GM18502 (cell line): ENCODE measurements around the gene GNAT1.
"Not testable (repeated sequence)": the region's sequence is repeated elsewhere in the genome, so short reads cannot be mapped to it uniquely, and the experiment has no call there.

Experiments
- ATAC-seq: cut with Tn5 transposase; IDR thresholded peaks from one replicate; pipeline ENCODE4 v1.9.1; 2021; ENCODE audit warnings: mild to moderate bottlenecking; ENCODE audit not compliant: unreplicated experiment, poor library complexity

The GNAT1 gene

DNA sequence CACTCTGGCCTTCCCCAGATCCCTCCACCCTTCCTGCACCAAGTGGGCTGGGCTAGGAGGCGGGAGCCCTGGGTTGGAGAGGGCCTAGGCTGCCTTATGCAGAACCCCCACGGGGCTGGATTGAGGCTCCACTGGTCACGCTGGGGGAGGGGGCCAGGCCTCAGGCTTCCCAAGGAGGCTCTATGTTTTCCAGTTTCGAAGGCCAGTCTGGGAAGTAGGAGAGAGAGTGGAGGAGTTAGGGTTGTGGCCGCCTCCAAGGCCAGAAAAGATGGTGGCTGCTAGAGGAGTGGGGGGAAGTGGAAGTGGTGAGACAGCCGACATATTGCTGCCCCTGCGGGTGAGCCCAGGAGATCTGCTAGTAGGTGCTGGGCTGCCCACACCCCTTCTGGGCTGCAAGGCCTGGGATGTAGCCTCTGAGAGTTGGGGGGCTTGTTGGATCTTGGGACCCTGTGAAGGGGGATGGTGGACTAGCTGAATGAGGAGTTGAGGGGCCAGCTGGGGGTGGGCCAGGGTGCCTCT is 45.8 kb downstream of the GNAT1 start:
- no peak for ATAC-seq

DNA sequence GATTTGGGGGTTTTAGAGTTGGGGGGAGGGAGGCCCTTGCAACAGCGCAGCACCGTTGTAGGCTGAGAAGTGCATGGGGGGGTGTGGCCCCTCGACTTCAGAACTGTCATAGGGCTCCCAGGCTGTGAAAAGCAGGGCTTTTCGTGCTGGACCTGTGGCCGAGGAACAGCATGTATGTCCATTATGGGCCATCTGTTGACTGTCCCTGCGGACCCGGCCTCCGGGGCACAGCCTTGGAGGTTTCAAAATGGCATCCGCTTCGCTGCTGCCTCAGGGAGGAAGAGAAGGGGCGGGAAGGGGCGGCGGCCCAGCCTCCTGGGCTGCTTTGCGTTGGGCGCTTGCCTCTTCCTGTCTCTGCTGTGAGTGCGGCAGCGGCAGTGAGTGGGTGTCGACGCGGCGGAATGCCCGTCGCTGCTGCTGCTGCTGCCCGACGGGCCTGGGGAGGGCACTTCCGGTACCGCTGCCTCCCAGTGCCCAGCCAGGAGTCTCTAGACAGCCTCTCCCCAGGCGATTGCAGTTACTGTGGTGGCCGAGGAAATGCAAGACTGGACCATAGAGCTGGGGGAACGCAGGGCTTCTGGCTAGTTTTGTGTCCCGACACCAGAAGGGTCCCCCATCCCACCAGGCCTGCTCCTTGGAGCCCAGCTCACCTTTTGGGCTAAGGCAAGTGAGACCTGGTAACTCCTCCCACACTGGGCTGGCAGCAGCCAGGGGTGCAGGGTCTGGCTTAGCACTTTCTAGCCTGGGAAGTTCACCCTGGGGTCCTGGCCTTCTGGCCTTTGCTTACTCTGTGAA is 46.5 kb downstream of the GNAT1 start:
- ATAC-seq: peak; percentile 26

DNA sequence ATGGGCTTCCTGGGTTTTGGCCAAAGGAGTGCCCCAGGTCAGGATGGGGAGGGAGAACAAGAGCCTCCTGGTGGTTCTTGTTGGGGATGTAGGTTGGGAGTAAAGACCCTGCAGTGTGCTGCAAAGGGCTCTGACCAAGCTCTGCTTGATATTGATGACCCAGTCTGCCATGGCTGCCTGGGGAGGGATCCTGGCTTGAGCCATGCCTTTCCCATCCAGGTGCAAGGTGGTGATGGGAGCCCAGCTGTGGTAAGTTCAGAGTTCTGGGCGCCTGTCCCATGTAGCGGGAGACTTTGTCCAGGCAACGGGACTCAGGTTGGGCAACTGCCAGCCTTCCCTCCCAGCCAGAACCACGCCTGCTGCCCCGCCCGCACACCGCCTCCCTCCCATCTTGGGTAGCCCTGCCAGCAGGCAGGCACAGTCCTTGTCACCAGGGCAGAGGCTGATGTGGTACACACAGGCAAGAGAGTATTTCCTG is 47.2 kb downstream of the GNAT1 start:
- ATAC-seq: no peak

DNA sequence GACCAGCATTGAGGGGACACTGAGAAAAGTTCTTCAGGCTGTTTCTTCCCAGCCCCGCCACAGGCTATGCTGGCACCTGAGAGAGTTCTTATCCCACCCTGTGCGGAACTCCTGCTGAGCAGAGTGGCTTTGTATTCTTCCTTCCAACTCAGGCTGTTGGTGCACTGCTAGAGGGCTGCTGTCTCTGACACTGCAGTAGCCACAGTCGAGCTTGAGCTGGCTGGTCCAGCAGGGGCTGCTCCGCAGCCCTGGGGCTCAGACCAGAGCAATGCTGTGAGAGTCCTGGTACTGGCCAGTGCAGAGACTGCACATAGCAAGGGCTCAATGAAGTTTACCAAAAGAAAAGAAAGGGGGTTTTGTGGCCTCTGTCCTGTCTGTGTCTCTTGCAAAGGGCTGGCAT is 48.2 kb downstream of the GNAT1 start:
- no peak for ATAC-seq

DNA sequence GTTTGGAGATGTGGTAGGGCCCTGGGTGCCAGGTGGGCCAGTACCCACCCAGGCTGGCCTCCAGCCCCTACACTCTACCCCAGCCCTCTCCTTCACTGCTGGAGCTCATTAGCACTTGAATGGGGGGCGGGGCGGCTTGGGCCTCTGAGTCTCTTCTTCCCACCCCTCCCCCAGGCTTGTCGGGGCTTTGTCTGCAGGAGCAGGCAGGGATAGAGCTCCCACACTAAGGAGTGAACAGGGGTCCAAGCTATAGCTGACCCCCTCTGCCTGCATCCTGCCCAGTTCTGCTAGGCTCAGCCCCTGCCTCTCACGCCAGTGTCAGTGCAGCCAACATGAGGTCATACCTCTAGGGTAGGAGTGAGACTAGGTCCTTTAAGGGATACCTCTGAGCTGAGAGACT is 49.8 kb downstream of the GNAT1 start:
- ATAC-seq: no peak

DNA sequence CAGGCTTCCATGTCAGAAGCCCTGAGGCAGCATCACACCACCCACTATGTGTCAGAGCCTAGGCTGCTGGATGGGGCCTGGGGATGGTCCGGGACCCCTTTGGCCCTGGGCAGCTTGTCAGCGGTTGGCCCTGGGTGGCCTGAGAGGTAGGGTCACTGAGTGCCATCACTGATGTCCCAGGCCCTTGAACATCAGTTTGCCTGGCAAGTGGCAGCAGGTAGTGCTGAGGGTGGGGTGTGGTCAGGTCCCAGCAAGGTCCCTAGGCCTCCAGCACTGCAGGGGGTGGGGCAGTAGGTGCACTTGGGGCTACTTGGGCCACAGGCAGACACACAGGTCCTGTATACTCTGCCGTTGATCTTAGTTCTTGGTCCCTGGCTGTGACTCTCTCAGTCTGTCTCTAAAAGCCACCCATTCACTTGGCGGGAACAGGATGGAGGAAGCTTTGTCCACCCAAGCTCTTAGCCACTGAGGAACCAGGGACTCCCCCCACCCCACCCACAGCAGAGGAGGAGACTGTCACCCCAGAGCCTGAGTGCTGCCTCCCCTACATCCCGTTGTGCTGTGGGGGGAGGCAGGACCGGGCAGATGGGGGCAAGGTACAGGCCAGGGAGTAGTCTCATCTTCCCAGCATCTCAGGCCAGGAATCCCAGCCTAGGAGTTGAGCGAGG is 50.4 kb downstream of the GNAT1 start:
- no peak for ATAC-seq

DNA sequence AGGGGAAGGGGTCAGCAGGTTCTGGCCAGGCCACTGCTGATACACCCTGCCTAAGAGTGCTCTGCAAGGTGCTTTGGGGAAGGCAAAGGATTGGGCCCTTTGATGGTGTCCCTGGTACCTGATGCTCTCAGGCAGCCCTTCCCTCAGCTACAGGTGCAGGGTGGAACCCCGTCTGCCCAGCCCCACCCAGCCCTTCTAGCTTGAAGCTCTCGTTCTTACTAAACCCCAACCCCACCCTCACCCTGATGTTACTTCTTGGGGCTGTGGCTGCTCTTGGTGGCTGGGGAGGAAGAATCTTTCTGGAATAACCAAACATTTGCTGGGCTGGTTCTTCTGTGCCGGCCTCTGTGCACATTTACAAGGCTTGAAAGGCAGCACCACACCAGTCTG is 51.0 kb downstream of the GNAT1 start:
- no peak for ATAC-seq

DNA sequence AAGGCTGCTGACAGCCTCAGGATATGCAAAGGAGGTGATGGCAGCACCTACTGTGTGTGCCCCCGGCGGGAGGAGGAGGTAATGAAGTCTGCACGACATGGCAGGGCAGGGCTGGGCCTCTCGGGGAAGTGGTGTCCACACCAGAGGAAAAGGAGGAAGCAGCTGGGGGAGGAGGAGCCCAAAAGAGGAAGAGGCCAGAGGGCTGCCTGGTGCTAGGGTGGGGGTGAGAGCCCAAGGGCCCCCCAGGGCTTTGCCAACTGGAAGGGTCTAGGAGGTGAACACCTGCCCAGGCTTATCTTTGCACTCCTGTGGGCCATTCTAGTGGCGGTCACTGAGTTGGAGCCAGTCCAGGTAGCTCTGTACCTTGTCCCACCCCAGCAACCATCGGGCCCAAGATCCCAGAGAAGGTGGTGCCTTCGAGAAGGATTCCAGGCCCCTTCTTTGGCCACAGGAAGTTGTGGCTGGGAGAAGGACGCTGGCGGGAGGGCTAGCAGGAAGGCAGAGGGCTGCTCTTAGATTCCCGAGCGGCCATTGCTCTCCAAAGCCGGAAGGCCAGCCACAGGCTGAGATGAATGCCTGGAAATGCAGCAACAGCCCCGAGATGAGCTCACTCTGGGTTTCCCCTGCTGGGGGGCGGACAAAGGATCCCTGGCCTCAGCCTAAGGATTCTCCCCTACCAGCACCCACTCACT is 51.6 kb downstream of the GNAT1 start:
- ATAC-seq: no peak

DNA sequence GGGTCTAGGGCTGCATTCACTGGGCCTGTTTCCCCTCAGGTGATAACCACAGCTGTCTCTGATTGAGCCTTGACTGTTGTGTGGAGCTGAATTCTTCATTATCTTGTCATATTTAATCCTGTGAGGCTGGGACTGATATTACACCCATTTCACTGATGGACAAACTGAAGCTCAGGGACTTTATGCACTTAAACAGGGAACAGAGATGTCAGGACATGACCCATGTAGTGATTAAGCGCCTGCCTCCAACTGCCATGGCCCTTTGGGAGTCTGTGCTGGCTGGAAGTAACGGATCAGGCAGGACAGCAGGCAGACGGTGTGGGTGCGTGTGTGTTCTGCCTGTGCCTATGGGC is 52.1 kb downstream of the GNAT1 start:
- no peak for ATAC-seq

DNA sequence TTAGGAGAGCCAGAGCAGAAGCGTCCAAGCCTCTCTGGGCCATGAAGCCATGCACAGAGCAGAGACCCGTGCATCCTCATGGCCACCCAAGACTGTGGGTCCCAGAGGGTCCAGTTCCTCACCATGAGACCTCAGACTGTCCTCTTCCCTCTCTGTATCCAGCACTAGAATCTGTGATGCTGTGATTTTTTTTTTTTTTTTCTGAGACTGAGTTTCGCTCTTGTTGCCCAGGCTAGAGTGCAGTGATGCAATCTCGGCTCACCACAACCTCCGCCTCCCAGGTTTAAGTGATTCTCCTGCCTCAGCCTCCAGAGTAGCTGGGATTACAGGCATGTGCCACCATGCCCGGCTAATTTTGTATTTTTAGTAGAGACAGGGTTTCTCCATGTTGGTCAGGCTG is 53.4 kb downstream of the GNAT1 start:
- not testable (repeated sequence) for ATAC-seq

DNA sequence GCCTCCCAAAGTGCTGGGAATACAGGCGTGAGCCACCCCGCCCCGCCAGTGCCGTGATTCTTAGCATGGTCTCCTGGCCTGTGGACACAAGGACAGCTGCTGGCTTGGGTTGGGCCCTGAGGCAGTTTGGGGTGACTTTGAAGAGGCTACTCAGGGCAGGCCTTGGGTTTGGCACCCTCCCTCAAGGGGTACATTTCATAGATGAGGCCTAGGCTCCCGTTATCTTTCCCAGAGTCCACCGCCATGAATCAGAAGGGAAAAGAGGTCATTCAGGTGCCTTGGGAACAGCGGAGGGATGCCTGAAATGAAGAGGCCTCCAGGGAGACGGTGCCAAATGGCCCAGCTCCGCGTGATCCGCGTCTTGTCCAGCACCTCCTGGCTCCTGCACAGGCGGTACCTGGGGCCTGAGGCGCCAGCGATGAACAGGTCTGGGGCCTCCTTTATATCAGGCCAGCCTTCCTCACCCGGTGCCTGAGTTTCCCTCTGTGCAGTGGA is 53.9 kb downstream of the GNAT1 start:
- no peak for ATAC-seq

DNA sequence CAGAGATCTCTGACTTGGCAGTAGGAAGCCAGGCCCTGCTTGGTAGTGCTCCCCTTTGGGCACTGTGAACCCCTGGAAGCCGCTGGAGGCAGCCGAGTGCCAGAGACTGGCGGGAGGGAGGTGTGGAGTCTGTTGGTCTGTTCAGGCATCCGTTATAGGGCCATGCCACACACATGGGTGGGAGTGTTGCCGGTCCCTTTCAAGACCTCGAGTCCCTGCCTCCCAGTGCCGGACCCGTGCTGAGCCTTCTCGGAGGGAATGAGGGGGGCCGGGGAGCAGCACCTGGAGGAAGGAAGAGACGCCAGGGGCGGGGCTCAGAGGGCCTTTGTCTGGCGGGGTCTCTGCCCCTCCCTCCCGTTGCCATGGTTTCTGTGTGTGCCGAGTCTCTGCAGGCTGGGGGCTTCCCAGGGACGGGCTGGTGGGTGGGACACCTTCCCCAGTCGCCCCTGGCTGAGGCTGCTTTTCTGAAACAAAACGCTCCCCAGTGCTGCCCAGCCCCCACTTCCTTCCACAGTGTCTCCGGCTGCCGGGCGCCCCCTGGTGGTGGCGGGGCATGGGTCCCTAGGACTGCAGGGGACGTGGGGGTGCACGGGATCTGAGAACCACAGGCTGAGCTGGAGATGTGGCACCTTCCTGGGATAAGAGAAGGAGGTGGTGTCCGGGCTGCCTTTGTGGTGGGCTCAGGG is 54.6 kb downstream of the GNAT1 start:
- ATAC-seq: peak; percentile 68

DNA sequence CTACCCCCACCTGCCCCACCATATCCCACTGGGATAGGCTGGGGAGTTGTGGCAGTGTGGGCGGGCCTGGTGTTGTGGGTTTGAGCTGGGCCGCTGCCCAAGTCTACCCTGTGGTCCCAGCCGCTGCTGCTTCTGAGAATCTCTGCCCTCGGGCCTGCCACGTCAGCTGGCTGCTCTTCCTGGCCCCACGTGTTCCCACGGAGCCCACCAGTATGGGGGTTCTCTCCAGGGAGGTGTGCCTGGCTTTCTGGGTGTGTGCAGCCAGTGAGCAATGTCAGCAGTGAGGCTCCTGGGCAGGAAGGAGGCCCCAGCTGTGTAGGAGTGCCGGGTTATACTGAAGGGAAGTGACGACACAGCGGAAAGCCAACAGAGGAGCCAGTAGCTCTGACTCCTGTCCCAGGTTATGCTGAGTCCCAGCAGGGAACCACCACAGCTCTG is 55.1 kb downstream of the GNAT1 start:
- ATAC-seq: peak; percentile 61
